Raji (cell line): ENCODE data around the gene SREBF2.

Source experiments
- POLR2A ChIP-seq: IDR thresholded peaks from 2 replicates; pipeline ENCODE4 v1.6.1; 2011; ENCODE audit warnings: low read depth, low read length, control low read depth; ENCODE audit not compliant: insufficient read depth

The SREBF2 gene

GRCh38 chr22:41905411-41906202 is 72.7 kb downstream of the SREBF2 start:
- no peak for TF ChIP-seq POLR2A

GRCh38 chr22:41906822-41907221 is 73.9 kb downstream of the SREBF2 start:
- no peak for TF ChIP-seq POLR2A

DNA sequence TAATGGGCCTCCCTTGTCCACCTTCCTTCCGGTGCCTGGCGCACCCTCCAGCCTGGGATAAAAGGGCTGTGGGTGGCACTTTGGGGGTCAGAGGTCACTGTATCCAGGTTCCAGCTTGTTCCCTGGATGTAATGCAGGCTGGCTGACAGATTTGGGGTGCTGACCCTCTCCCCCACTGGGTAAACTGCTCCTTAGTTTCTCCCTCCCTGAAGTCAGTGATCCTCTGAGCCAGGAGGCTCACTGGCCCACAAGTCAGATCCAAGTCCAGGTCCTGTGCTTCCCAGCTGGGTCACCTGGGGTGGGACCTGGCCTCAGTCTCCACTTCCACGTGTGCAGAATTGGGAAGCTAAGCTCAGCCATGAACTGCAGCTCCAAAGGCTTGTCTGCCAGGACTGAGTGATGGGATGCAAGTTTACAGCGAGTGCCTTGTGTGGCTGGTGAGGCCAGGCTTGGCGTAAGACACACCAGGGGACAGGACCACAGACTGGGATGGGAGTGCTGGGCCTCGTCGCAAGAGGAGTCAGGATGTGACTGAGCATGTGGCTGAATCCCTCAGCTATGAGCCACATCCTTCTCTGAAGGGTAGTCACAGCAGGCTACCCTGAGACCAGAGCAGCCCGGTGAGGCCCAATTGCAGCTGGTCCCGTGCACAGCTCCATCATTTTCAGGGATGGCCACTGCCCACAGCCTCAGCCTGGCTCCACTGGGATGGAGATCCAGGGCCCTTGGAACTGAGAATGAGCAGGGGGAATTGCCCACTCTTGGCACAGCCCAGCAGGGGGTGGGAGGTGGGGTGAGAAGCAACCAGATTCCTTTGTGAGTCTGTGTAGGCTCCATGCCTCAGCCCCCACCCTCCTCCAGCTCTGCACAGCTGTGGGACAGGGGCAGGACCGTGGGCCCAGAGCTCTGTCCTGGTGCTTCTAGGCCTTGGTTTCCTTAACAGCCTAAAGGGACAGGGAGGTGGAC is 74.8 kb downstream of the SREBF2 start:
- no peak for TF ChIP-seq POLR2A

DNA sequence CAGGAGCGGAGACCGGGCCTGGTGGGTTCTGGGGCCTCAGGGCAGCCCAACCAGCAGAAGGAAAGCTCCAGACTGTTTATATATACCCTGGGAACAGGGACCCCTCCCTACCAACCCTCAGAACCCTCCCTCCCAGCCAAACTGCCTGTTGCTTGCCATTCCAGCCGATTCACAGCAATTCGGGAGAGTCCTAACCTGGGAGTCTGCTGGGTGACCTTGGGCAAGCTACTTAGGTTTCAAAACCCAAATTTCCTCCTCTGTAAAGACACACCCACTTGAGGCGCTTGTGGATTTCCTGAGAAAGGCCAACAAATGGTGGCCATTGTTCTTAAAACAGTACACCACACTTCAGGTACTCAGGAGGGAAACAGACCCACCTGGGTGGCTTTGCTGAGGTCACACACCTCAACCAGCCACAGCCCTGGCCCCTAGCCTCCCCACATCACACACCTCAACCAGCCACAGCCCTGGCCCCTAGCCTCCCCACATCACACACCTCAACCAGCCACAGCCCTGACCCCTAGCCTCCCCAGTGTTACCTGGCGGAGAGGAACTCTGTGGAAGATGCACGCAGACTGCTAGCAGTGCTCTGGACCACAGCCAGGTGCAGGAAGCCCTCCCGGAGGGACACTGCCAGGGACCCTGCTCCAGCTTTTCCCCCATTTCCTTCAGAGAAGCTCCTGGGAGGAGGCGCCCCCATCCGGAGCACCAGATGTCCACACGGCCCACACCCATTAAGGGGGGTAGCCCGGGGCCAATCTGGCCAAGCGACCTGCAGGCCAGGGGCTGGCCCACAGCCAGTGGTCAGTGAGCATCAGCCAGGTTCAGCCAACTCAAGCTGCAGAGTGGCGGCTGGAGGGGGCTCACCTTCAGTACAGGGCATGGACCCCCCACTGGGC is 75.8 kb downstream of the SREBF2 start:
- TF ChIP-seq POLR2A, result no peak

DNA sequence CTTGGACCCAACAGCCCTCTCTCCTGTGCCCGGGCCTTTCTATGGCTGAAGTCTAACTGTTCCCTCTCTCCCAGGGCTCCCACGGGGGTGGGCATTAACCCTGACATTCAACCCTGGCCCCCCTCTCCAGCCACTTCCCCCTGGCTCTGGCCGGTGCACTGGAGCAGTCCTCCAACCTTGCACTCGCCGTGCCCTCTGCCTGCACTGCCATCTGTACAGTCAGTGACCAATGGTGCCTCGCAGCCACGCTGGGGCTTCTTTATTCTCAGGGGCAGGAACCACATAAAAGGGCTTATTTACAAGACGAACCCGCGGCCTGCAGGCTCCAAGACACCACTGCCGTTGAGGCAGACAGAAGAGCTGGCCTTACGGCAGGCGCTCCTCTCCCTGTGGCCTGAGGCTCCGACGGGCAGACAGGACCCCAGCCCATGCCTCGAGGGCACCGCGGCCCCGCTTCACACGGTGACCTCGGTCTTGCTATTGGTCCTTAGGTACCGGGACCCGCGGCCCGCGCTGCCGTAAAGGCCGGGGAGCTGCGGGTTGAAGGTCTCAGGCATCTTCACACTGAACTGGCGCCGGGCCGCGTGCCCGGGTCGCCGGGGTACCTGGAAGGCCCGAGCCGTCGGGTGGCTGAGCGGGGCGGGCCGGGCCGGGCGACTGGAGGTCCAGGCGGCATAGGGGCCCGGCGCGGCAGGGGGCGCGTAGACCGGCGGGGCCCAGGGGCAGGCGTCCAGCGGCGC is 76.6 kb downstream of the SREBF2 start:
- TF ChIP-seq POLR2A, result no peak

GRCh38 chr22:41910050-41911000 is 77.4 kb downstream of the SREBF2 start:
- TF ChIP-seq POLR2A, result no peak

- TF ChIP-seq POLR2A, result no peak
Measured at GRCh38 chr22:41911001-41911611, 78.2 kb downstream of the SREBF2 start.

GRCh38 chr22:41912338-41913039 is 79.6 kb downstream of the SREBF2 start:
- no peak for TF ChIP-seq POLR2A

DNA sequence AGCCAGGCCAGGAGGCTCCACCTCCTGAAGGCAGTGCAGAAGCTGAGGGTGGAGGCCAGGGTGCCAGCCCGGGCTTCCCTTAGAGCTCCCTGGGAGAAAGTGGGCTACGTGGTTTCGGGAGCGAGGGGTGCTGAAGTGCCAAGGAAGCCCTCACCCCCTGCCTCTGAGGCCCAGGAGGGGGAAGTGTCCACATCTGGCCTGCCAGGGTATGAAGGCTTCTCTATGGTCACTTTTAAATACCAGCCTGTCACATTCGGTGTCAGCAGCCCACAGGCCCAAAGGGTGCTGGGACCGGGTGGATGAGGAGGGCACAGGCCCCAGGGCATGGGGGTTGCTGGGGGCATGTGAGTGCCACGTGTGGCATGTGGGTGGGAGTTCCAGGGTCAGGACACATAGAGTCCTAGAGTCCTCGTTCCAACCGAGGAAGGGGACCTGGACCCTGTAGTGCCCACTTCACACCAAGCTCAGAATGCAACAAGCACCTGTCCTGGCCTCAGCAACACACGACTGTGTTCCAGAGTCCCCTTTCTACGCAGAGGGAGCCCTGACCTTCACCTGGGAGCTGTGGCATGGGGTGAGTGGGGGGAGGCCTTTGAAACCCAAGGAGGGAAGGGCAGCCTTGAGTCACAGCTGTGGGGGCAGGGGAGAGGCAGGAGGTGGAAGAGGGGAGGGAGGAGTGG is 80.3 kb downstream of the SREBF2 start:
- TF ChIP-seq POLR2A, result no peak

DNA sequence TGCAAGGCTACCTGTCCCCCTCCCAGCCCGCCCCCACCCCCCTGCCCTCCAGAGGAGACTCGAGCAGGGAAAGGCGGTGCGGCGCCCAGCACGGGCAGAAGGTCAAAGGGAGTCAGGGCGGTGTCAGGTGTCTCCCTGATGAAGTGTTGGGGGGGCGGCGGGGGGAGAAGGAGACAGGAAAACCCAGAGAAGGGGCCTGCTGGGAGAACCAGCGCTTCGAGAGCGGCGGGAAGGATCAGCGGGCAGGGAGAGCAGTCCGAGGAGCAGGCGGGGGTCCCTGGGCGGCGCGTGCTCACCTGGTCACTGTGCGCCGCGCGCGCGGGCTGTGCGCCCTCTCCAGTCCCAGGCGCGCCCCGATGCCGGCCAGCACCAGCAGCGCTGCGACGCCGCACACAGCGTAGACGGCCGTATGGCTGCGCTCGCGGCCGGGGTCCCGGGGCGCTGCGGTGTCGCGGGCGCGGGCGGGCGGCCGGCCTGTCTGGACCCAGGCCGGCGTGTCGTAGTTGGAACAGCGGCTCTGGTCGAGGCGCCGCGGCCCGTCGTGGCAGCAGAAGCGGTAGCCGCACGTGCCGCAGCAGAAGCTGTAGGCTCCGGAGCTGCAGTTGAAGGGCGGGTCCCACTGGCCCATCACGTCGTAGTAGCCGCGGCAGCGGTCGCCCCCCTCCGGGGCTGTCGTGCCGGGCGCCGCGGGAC is 81.1 kb downstream of the SREBF2 start:
- no peak for TF ChIP-seq POLR2A

DNA sequence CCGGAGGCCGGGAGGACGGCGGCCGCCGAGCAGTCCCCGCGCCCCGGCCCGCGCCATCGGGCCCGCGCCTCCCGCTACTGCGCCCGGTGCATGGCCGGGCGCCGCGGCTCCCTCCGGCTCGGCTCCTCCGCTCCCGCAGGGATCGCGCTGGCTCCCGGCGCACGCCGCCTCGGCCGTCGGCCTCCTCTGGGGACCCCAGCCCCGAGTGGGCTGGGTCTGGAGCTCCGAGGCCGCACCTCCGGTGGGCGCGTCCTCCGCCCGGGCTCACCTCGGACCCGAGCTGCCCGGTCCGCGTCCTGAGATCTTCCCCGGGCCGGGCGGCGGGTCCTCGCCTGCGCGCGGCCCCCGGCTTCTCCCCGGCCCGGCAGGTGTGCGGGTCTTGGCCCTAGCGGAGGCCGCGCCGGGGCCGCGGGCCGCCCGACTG is 81.7 kb downstream of the SREBF2 start:
- no peak for TF ChIP-seq POLR2A
